HepG2 (cell line): ENCODE results near the gene RPS6KL1. TPM values are rescaled to one million over a fixed set of nuclear protein-coding genes. Genes with fewer than 3 reads are reported as not detected.
A peak's percentile ranks its signal among the peaks of the same experiment; 100 is the strongest.

Experiments
- ATAC-seq: fragments of 200-7000 bp; cut with Tn5 transposase; 3 replicates; pipeline ENCODE4 v1.9.1; 2020; ENCODE audit warnings: mild to moderate bottlenecking, moderate library complexity
- BruUV-seq: library from RNA; stranded (reverse); fragments of 400-500 nt; replicated peaks from 2 replicates; lab custom pipeline; 2021; lab: Mats Ljungman, UMichigan
- CTCF ChIA-PET: fragments of 300-600 bp; formaldehyde crosslinking; extraction: SDS; loops from one replicate; lab custom pipeline; 2021; ENCODE audit warnings: low total read pairs, inconsistent platforms, low intra/inter-chr PET ratio; lab: Yijun Ruan, JAX
- POLR2A ChIA-PET: fragments of 350-600 bp; sonication (Branson Sonifier 250); formaldehyde crosslinking; loops from one replicate; lab custom pipeline; 2020; ENCODE audit warnings: antibody characterized with exemption, inconsistent platforms; lab: Yijun Ruan, JAX
- DNase-seq: peaks from one replicate; pipeline ENCODE4 v3.0.0-alpha.2; 2015; ENCODE audit warnings: low spot score
- FAIRE-seq: peaks from 3 replicates; lab custom pipeline; 2011; peaks lifted over from hg19 to GRCh38; lab: Jason Lieb, UNC
- H2AFZ ChIP-seq: one replicate; pipeline ENCODE4 v1.6.1; 2011; ENCODE audit warnings: low read length, inconsistent platforms
- H3K27ac ChIP-seq: fragments of 300-600 bp; 3 replicates; pipeline ENCODE4 v1.8.0; 2011; ENCODE audit warnings: mixed run types, mild to moderate bottlenecking, mixed read lengths, low read length, inconsistent platforms; ENCODE audit not compliant: insufficient read depth; ENCODE audit errors: extremely low read length
- H3K27me3 ChIP-seq, 2 experiments: fragments of 200-600 bp in 1 of 2; 2 replicates in 1 of 2; 3 replicates in 1 of 2; pipeline versions ENCODE4 v1.6.0 to v1.8.0; 2011; ENCODE audit warnings: low read length in 2 of 2, mild to moderate bottlenecking in 2 of 2, moderate library complexity in 2 of 2, inconsistent platforms in 1 of 2; ENCODE audit not compliant: insufficient read depth in 2 of 2, control insufficient read depth in 1 of 2
- H3K36me3 ChIP-seq, 2 experiments: fragments of 200-600 bp in 1 of 2; replicated peaks in 1 of 2; 2 replicates in 1 of 2; 3 replicates in 1 of 2; pipeline versions ENCODE4 v1.5.1 to v1.8.0; 2011; ENCODE audit warnings: low read length in 2 of 2, inconsistent platforms in 1 of 2; ENCODE audit not compliant: insufficient read depth in 2 of 2, control insufficient read depth in 1 of 2
- H3K4me1 ChIP-seq: 2 replicates; pipeline ENCODE4 v1.5.1; 2012; ENCODE audit warnings: low read length, inconsistent platforms; ENCODE audit not compliant: insufficient read depth
- H3K4me2 ChIP-seq: 2 replicates; pipeline ENCODE4 v1.6.0; 2011; ENCODE audit warnings: low read depth, low read length, inconsistent platforms
- H3K4me3 ChIP-seq, 3 experiments: fragments of 200-600 bp in 1 of 3; sonication (generic), shearing (Covaris generic) in 1 of 3; replicated peaks in 1 of 3; 2 replicates each; pipeline ENCODE4 v1.5.1; 2011 to 2016; ENCODE audit warnings: low read length in 3 of 3, inconsistent platforms in 2 of 3, low read depth in 2 of 3, mild to moderate bottlenecking in 2 of 3, control low read depth in 1 of 3, mixed read lengths in 1 of 3; ENCODE audit not compliant: insufficient read depth in 1 of 3
- H3K79me2 ChIP-seq: one replicate; pipeline ENCODE4 v1.6.1; 2011; ENCODE audit warnings: low read length, inconsistent platforms; ENCODE audit not compliant: insufficient read depth
- H3K9ac ChIP-seq: 2 replicates; pipeline ENCODE4 v1.6.0; 2011; ENCODE audit warnings: mild to moderate bottlenecking, low read depth, low read length, inconsistent platforms; ENCODE audit not compliant: insufficient read depth
- H3K9me3 ChIP-seq: 2 replicates; pipeline ENCODE4 v1.5.1; 2012; ENCODE audit warnings: mild to moderate bottlenecking, low read length
- H4K20me1 ChIP-seq: 2 replicates; pipeline ENCODE4 v1.6.0; 2011; ENCODE audit warnings: inconsistent platforms, mild to moderate bottlenecking, low read length, moderate library complexity; ENCODE audit not compliant: insufficient read depth
- GZF1 ChIP-seq: sonication (generic); formaldehyde crosslinking; IDR thresholded peaks from 2 replicates; pipeline ENCODE4 v1.5.1; 2020; ENCODE audit warnings: mild to moderate bottlenecking, missing genetic modification reagents
- HOXA3 ChIP-seq: sonication (generic); formaldehyde crosslinking; IDR thresholded peaks from 2 replicates; pipeline ENCODE4 v1.5.0; 2020; ENCODE audit warnings: missing genetic modification reagents
- MXI1 ChIP-seq: IDR thresholded peaks from 3 replicates; pipeline ENCODE4 v1.6.1; 2012; ENCODE audit warnings: low read depth, low read length, inconsistent platforms, borderline replicate concordance
- PCBP1 ChIP-seq: fragments of 200-400 bp; formaldehyde crosslinking; IDR thresholded peaks from 2 replicates; pipeline ENCODE4 v1.6.1; 2017; ENCODE audit warnings: mild to moderate bottlenecking, low read depth, low read length, borderline replicate concordance
- PHF5A ChIP-seq: IDR thresholded peaks from one replicate; pipeline ENCODE4 v1.6.1; 2018; ENCODE audit warnings: low read depth, missing genetic modification reagents; ENCODE audit not compliant: unreplicated experiment
- POLR2AphosphoS5 ChIP-seq: IDR thresholded peaks from 2 replicates; pipeline ENCODE4 v1.6.1; 2012; ENCODE audit warnings: low read depth, low read length
- SYNCRIP ChIP-seq: fragments of 200-400 bp; formaldehyde crosslinking; IDR thresholded peaks from 2 replicates; pipeline ENCODE4 v1.6.1; 2018; ENCODE audit warnings: mild to moderate bottlenecking, low read depth, low read length; ENCODE audit not compliant: insufficient read depth
- ZNF670 ChIP-seq: sonication (generic); formaldehyde crosslinking; IDR thresholded peaks from 2 replicates; pipeline ENCODE4 v1.8.0; 2022; ENCODE audit warnings: mild to moderate bottlenecking, missing genetic modification reagents, borderline replicate concordance
- WGBS: methylation state at CpG from one replicate; pipeline ENCODE4 v1.1.6; 2017; ENCODE audit warnings: low lambda C conversion rate; 5-methylcytosine and 5-hydroxymethylcytosine counted together
- in situ Hi-C: cut with HindIII; loops from 2 replicates; pipeline ENCODE4 v1.10.0; 2017; ENCODE audit warnings: low pct_unique_long_range_greater_than_20kb; ENCODE audit not compliant: extremely low pct_ligation_motif_present
- intact Hi-C: fragments of 100-400 bp; cut with micrococcal nuclease; formaldehyde crosslinking; loops from one replicate; pipeline ENCODE4 v1.10.0; 2022; ENCODE audit not compliant: unreplicated experiment
- polyA plus RNA-seq, 8 experiments: library from polyadenylated mRNA; depleted of rRNA in 3 of 8; stranded (reverse) in 7 of 8; unstranded in 1 of 8; fragments of >200 nt; fragmentation: Illumina TruSeq in 4 of 8; extraction: Trizol in 4 of 8; gene quantifications; 2 replicates each; pipeline versions ENCODE4 v1.2.1 to v1.2.3, GENCODE V29; 2011 to 2016; ENCODE audit warnings: low read depth in 4 of 8, missing spikeins in 1 of 8, mixed read lengths in 1 of 8; ENCODE audit not compliant: insufficient read depth in 1 of 8
- total RNA-seq, 5 experiments: library from RNA; depleted of rRNA; stranded (reverse); fragments of >200 nt; fragmentation: Illumina TruSeq; extraction: Trizol; gene quantifications; 2 replicates each; pipeline ENCODE4 v1.2.3, GENCODE V29; 2016; ENCODE audit warnings: low read depth in 1 of 5
- TF ChIP-seq, protein P1 (sequence below): IDR thresholded peaks from 2 replicates; pipeline ENCODE4 v1.6.1; 2016; ENCODE audit warnings: low read depth, borderline replicate concordance
- TF ChIP-seq, protein P2 (sequence below): sonication (generic); formaldehyde crosslinking; IDR thresholded peaks from 2 replicates; pipeline ENCODE4 v1.5.1; 2020; ENCODE audit warnings: missing genetic modification reagents, mild to moderate bottlenecking, borderline replicate concordance
- TF ChIP-seq, protein P3 (sequence below): fragments of 450-650 bp; IDR thresholded peaks from 2 replicates; pipeline ENCODE4 v1.6.1; 2017; ENCODE audit warnings: mild to moderate bottlenecking

RPS6KL1 gene
- total and polyA plus RNA-seq, 2 of the 13 experiments (the other 11 are each of a cell fraction or from before 2014, with no cell fraction given), result 6.5 to 11.5 TPM

DNA sequence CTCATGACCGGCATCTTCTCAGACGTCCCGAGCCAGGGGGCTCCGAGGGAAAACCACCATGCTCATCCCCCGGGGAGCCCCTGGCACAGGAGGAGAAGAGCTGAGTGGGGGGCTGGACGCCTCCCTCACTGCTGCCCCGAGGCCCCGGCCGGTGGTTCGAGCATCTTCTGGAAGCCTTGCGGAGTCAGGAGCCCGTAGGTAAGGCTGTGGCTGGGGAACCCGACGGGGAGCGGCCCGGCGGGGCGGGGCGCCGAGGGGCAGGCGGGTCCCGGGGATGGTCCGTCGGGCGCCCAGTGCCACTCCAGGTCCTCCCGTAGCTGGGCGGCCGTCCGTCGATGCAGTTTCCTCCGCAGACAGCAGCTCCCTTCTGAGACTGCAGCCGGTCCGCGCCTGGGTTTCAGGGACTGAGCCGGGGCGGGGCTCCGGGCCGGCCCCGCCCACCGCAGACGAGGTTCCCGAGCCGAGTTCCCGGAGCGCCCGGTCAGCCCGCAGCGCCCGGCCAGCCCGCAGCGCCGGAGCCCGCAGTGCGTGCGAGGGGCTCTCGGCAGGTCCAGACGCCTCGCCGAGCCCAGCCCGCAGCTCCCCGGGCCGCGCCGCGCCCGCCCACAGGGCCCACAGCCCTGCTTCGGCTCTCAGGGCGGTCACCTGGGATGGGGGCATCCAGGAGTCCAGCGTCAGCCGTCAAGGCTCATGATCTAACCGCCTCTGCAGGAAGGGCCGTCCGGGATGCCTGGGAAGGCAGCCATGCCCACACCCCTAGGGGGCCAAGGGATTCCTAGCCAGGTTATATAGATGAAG is 32.4 kb upstream of the RPS6KL1 start, which contains the start of gene PGF:
TSS of gene PGF (minus strand) at position 369 of the 798 bp plus-strand sequence. CDS start at position 14, 355 bp downstream.
- no peaks in the 10 kb centered on the region for H3K9me3 ChIP-seq
- H3K4me2 ChIP-seq, result peak within 1 kb of the TSS; percentile 92
- FAIRE-seq (no peak), ATAC-seq (peak; percentile 57), DNase-seq (no peak)
- in situ Hi-C loops (no loop called here), intact Hi-C loops (loop anchor here (2.0 kb wide), 1 partner anchor 47 kb away; the partner anchor contains the start of gene EIF2B2)
- peak within 1 kb of the TSS; percentile 20 for H2AFZ ChIP-seq
- H3K27me3 ChIP-seq, result no peaks in the 10 kb centered on the region
- H3K36me3 ChIP-seq, result no peaks in the 10 kb centered on the region; a peak in 1 of 5 replicates
- no peaks in the 10 kb centered on the region for H4K20me1 ChIP-seq
- H3K9ac ChIP-seq, result peak within 1 kb of the TSS; percentile 78
- peaks cover 63% of the 10 kb centered on the region for H3K4me1 ChIP-seq
- peak within 1 kb of the TSS; percentile 97 for H3K27ac ChIP-seq
- H3K4me3 ChIP-seq, result peak within 1 kb of the TSS; percentile 75 to 86 (median 80)
- no CpG with 5 or more reads among the region's 73 CpGs for WGBS
- POLR2A ChIA-PET, result interaction anchor here (0.7 to 2.9 kb wide), 16 partner anchors 9 to 114 kb away, joined by 3 to 14 read pairs (median 4); partner anchors contain the start of genes EIF2B2, RPS6KL1 and ZC2HC1C
- TSS peak; percentile 62 for BruUV-seq
- CTCF ChIA-PET, result no interaction called here
- H3K79me2 ChIP-seq, result peaks cover 15% of the 10 kb centered on the region
- TF ChIP-seq HOXA3 (CRISPR knock-in tag) (peak; percentile 39; the same call in 1 of the 2 replicates), PCBP1 (no peak), GZF1 (CRISPR knock-in tag) (no peak), MXI1 (0 out of 3 replicates have a peak, but pooled peaks have one; percentile 14), SYNCRIP (no peak), PHF5A (CRISPR knock-in tag) (no peak), POLR2AphosphoS5 (peak; percentile 88), ZNF670 (CRISPR knock-in tag) (no peak)
- TF ChIP-seq, protein P1, sequence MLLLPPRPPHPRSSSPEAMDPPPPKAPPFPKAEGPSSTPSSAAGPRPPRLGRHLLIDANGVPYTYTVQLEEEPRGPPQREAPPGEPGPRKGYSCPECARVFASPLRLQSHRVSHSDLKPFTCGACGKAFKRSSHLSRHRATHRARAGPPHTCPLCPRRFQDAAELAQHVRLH (CRISPR knock-in tag), result no peak
- TF ChIP-seq, protein P2, sequence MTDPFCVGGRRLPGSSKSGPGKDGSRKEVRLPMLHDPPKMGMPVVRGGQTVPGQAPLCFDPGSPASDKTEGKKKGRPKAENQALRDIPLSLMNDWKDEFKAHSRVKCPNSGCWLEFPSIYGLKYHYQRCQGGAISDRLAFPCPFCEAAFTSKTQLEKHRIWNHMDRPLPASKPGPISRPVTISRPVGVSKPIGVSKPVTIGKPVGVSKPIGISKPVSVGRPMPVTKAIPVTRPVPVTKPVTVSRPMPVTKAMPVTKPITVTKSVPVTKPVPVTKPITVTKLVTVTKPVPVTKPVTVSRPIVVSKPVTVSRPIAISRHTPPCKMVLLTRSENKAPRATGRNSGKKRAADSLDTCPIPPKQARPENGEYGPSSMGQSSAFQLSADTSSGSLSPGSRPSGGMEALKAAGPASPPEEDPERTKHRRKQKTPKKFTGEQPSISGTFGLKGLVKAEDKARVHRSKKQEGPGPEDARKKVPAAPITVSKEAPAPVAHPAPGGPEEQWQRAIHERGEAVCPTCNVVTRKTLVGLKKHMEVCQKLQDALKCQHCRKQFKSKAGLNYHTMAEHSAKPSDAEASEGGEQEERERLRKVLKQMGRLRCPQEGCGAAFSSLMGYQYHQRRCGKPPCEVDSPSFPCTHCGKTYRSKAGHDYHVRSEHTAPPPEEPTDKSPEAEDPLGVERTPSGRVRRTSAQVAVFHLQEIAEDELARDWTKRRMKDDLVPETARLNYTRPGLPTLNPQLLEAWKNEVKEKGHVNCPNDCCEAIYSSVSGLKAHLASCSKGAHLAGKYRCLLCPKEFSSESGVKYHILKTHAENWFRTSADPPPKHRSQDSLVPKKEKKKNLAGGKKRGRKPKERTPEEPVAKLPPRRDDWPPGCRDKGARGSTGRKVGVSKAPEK (CRISPR knock-in tag), result no peak
- TF ChIP-seq, protein P3, sequence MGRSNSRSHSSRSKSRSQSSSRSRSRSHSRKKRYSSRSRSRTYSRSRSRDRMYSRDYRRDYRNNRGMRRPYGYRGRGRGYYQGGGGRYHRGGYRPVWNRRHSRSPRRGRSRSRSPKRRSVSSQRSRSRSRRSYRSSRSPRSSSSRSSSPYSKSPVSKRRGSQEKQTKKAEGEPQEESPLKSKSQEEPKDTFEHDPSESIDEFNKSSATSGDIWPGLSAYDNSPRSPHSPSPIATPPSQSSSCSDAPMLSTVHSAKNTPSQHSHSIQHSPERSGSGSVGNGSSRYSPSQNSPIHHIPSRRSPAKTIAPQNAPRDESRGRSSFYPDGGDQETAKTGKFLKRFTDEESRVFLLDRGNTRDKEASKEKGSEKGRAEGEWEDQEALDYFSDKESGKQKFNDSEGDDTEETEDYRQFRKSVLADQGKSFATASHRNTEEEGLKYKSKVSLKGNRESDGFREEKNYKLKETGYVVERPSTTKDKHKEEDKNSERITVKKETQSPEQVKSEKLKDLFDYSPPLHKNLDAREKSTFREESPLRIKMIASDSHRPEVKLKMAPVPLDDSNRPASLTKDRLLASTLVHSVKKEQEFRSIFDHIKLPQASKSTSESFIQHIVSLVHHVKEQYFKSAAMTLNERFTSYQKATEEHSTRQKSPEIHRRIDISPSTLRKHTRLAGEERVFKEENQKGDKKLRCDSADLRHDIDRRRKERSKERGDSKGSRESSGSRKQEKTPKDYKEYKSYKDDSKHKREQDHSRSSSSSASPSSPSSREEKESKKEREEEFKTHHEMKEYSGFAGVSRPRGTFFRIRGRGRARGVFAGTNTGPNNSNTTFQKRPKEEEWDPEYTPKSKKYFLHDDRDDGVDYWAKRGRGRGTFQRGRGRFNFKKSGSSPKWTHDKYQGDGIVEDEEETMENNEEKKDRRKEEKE, result no peak
